Ectodermal cell (in vitro differentiated cells): Measurements from ENCODE around the gene MLLT3.
"Not testable (repeated sequence)": the region's sequence is repeated elsewhere in the genome, so short reads cannot be mapped to it uniquely, and the experiment has no call there.

Experiments used
- H3K27ac ChIP-seq: 2 replicates; pipeline ENCODE4 v1.7.0; 2013; ENCODE audit warnings: mild to moderate bottlenecking, low read depth, low read length; ENCODE audit not compliant: insufficient read depth, poor library complexity, severe bottlenecking
- H3K27me3 ChIP-seq: 2 replicates; pipeline ENCODE4 v1.7.0; 2013; ENCODE audit warnings: mild to moderate bottlenecking, low read length; ENCODE audit not compliant: insufficient read depth, control insufficient read depth, poor library complexity, severe bottlenecking
- H3K36me3 ChIP-seq: one replicate; pipeline ENCODE4 v1.7.0; 2013; ENCODE audit warnings: low read length; ENCODE audit not compliant: control insufficient read depth, insufficient read depth
- H3K4me1 ChIP-seq: one replicate; pipeline ENCODE4 v1.7.0; 2013; ENCODE audit warnings: low read length; ENCODE audit not compliant: control insufficient read depth, insufficient read depth
- H3K4me3 ChIP-seq: 2 replicates; pipeline ENCODE4 v1.7.0; 2013; ENCODE audit warnings: low read depth, low read length, control low read depth; ENCODE audit not compliant: insufficient read depth
- H3K9me3 ChIP-seq: 2 replicates; pipeline ENCODE4 v1.7.0; 2013; ENCODE audit warnings: mild to moderate bottlenecking, low read length, moderate library complexity; ENCODE audit not compliant: control insufficient read depth
- WGBS, 2 experiments: methylation state at CpG; one replicate each; pipeline ENCODE4 v1.1.7; 2013; ENCODE audit warnings: missing lambda C conversion rate in 2 of 2; 5-methylcytosine and 5-hydroxymethylcytosine counted together

Gene MLLT3

GRCh38 chr9:20598367-20598766 lies 23.9 kb downstream of the MLLT3 start:
- Histone ChIP-seq H3K27me3 (no peaks in the 10 kb centered on the region), H3K4me1 (peaks cover 25% of the 10 kb centered on the region), H3K4me3 (no peak overlapping the region), H3K9me3 (no peaks in the 10 kb centered on the region), H3K27ac (no peak overlapping the region), H3K36me3 (no peaks in the 10 kb centered on the region)
- no CpG with 5 or more reads among the region's 1 CpG for WGBS, 2 experiments

DNA sequence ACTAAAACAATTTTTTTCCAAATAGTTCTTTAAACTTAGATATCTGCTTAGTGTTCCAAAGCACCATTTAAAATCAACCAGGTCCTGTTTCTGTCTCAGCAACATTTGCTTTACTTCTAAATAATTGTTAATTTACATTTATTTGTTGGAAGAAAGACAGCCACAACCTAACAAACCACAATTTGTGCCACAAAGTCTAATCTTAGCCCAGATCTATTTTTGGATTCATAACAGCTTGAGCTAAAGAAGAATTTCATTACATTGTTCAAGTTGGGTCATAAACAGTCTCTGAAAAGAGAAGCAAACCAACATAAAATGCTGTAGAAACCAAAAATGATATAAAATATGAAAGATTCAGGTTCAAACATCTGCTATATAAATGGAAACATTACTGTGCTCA lies 24.4 kb downstream of the MLLT3 start:
- H3K27ac ChIP-seq: no peak overlapping the region
- H3K4me3 ChIP-seq: no peak overlapping the region
- peaks cover 25% of the 10 kb centered on the region for H3K4me1 ChIP-seq
- no peaks in the 10 kb centered on the region for H3K27me3 ChIP-seq
- no peaks in the 10 kb centered on the region for H3K9me3 ChIP-seq
- H3K36me3 ChIP-seq: no peaks in the 10 kb centered on the region

- Histone ChIP-seq H3K36me3 (no peaks in the 10 kb centered on the region), H3K9me3 (no peaks in the 10 kb centered on the region), H3K4me1 (no peaks in the 10 kb centered on the region), H3K27me3 (no peaks in the 10 kb centered on the region), H3K4me3 (no peak overlapping the region), H3K27ac (no peak overlapping the region)
- WGBS, 2 experiments: 87 to 94% methylated on average over 3 of the region's 3 CpGs
Measured at GRCh38 chr9:20594608-20595007, 27.7 kb downstream of the MLLT3 start.

GRCh38 chr9:20593537-20593936 lies 28.8 kb downstream of the MLLT3 start:
- Histone ChIP-seq H3K4me3 (no peak overlapping the region), H3K27me3 (no peaks in the 10 kb centered on the region), H3K9me3 (no peaks in the 10 kb centered on the region), H3K27ac (no peak overlapping the region), H3K36me3 (no peaks in the 10 kb centered on the region), H3K4me1 (no peaks in the 10 kb centered on the region)
- 81 to 100% methylated on average over 1 to 2 of the region's 2 CpGs for WGBS, 2 experiments

GRCh38 chr9:20593105-20593504 lies 29.2 kb downstream of the MLLT3 start:
- Histone ChIP-seq H3K9me3 (no peaks in the 10 kb centered on the region), H3K36me3 (no peaks in the 10 kb centered on the region), H3K27me3 (no peaks in the 10 kb centered on the region), H3K27ac (no peak overlapping the region), H3K4me3 (no peak overlapping the region), H3K4me1 (no peaks in the 10 kb centered on the region)
- WGBS, 2 experiments: 87 to 96% methylated on average over 4 to 5 of the region's 5 CpGs

GRCh38 chr9:20592673-20593072 lies 29.6 kb downstream of the MLLT3 start:
- no peak overlapping the region for H3K4me3 ChIP-seq
- WGBS, 2 experiments: 80 to 96% methylated on average over 1 of the region's 1 CpG
- no peaks in the 10 kb centered on the region for H3K36me3 ChIP-seq
- H3K27me3 ChIP-seq: no peaks in the 10 kb centered on the region
- H3K4me1 ChIP-seq: no peaks in the 10 kb centered on the region
- H3K27ac ChIP-seq: no peak overlapping the region
- no peaks in the 10 kb centered on the region for H3K9me3 ChIP-seq

DNA sequence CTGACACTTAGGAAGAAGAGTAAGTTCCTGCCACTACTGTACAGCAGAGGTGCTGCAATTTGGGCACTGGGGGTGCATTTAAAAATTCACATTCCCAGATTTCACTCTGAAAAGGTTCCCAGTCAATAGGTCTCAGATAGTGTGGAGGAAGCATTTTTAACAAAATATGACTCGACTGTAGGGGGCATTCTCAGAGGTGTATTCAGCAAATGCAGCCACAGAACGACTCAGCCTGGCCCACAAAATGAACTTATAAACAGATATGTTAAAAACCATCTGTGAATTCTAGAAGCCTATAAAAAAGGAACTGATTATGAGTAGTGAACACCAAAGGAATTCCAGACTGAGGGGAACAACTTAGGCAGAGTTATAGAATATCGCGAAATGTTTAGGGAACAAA lies 31.1 kb downstream of the MLLT3 start:
- Histone ChIP-seq H3K4me1 (no peaks in the 10 kb centered on the region), H3K27me3 (no peaks in the 10 kb centered on the region), H3K4me3 (no peak overlapping the region), H3K36me3 (no peaks in the 10 kb centered on the region), H3K27ac (no peak overlapping the region), H3K9me3 (no peaks in the 10 kb centered on the region)
- 88 to 93% methylated on average over 3 to 4 of the region's 4 CpGs for WGBS, 2 experiments

GRCh38 chr9:20584968-20585643 lies 37.2 kb downstream of the MLLT3 start:
- Histone ChIP-seq H3K9me3 (no peaks in the 10 kb centered on the region), H3K27me3 (no peaks in the 10 kb centered on the region), H3K4me1 (no peaks in the 10 kb centered on the region), H3K4me3 (no peak overlapping the region), H3K27ac (no peak overlapping the region), H3K36me3 (no peaks in the 10 kb centered on the region)
- 87 to 89% methylated on average over 7 of the region's 7 CpGs for WGBS, 2 experiments

DNA sequence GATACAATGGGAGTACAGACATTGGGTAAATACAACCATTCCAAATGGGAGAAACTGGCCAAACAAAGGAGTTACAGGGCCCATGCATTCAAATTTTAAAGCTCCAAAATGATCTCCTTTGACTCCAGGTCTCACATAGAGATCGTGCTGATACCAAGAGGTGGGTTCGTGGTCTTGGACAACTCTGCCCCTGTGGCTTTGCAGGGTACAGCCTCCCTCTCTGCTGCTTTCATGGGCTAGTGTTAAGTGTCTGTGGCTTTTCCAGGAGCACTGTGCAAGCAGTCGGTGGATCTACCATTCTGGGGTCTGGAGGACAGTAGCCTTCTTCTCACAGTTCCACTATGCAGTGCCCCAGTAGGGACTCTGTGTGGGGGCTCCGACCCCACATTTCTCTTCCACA lies 39.2 kb downstream of the MLLT3 start:
- not testable (repeated sequence) for H3K4me3 ChIP-seq, H3K36me3 ChIP-seq, H3K9me3 ChIP-seq, H3K27ac ChIP-seq, H3K27me3 ChIP-seq, H3K4me1 ChIP-seq
- WGBS, 2 experiments: 93 to 96% methylated on average over 4 of the region's 4 CpGs

GRCh38 chr9:20582150-20582549 lies 40.1 kb downstream of the MLLT3 start:
- Histone ChIP-seq H3K27me3 (no peaks in the 10 kb centered on the region), H3K9me3 (no peaks in the 10 kb centered on the region), H3K27ac (no peak overlapping the region), H3K4me3 (no peak overlapping the region), H3K36me3 (no peaks in the 10 kb centered on the region), H3K4me1 (no peaks in the 10 kb centered on the region)
- WGBS, 2 experiments: 96 to 100% methylated on average over 3 of the region's 3 CpGs

GRCh38 chr9:20580673-20581072 lies 41.6 kb downstream of the MLLT3 start:
- no peaks in the 10 kb centered on the region for H3K27me3 ChIP-seq
- no peak overlapping the region for H3K4me3 ChIP-seq
- no peaks in the 10 kb centered on the region for H3K4me1 ChIP-seq
- H3K9me3 ChIP-seq: no peaks in the 10 kb centered on the region
- WGBS, 2 experiments: 98 to 100% methylated on average over 1 to 2 of the region's 2 CpGs
- no peak overlapping the region for H3K27ac ChIP-seq
- H3K36me3 ChIP-seq: no peaks in the 10 kb centered on the region
